Glutamatergic neuron (in vitro differentiated cells): ENCODE measurements around the gene ABHD12. TPM values are rescaled to one million over a fixed set of nuclear protein-coding genes. Genes with fewer than 3 reads are reported as not detected.
"Not testable (repeated sequence)": the region's sequence is repeated elsewhere in the genome, so short reads cannot be mapped to it uniquely, and the experiment has no call there.

Source experiments
- DNase-seq: peaks from one replicate; pipeline ENCODE4 v3.0.0; 2022
- H3K27ac Mint-ChIP-seq: one replicate; pipeline ENCODE4 v1.8.0; 2020; ENCODE audit warnings: mild to moderate bottlenecking, mixed read lengths, inconsistent platforms; ENCODE audit not compliant: unreplicated experiment
- H3K27me3 Mint-ChIP-seq: one replicate; pipeline ENCODE4 v1.8.0; 2020; ENCODE audit warnings: mild to moderate bottlenecking, moderate library complexity, mixed read lengths, inconsistent platforms; ENCODE audit not compliant: unreplicated experiment
- H3K36me3 Mint-ChIP-seq: one replicate; pipeline ENCODE4 v1.8.0; 2020; ENCODE audit warnings: mild to moderate bottlenecking, mixed read lengths, inconsistent platforms; ENCODE audit not compliant: unreplicated experiment
- H3K4me1 Mint-ChIP-seq: one replicate; pipeline ENCODE4 v1.8.0; 2020; ENCODE audit warnings: mild to moderate bottlenecking, low read depth, mixed read lengths, inconsistent platforms; ENCODE audit not compliant: unreplicated experiment
- H3K4me3 Mint-ChIP-seq: one replicate; pipeline ENCODE4 v1.8.0; 2020; ENCODE audit warnings: mild to moderate bottlenecking, mixed read lengths, inconsistent platforms; ENCODE audit not compliant: unreplicated experiment
- H3K9me3 Mint-ChIP-seq: one replicate; pipeline ENCODE4 v1.8.0; 2020; ENCODE audit warnings: mild to moderate bottlenecking, moderate library complexity, mixed read lengths, inconsistent platforms; ENCODE audit not compliant: unreplicated experiment
- CTCF ChIP-seq: fragments of 200-600 bp; sonication (generic); IDR thresholded peaks from one replicate; pipeline ENCODE4 v1.5.0; 2021; ENCODE audit not compliant: partially characterized antibody, unreplicated experiment
- total RNA-seq: library from RNA; stranded (reverse); fragmentation: NEBNext Ultra II Directional; extraction: Animal tissue kit (Norgen Biotek cat#: 25700); gene quantifications from one replicate; pipeline ENCODE4 v1.2.1, GENCODE V29; 2021; ENCODE audit not compliant: unreplicated experiment

The ABHD12 gene
- total RNA-seq, 1 donor from 2014 or later, result 101 TPM

GRCh38 chr20:25407311-25408169, 16.9 kb upstream of the ABHD12 start, which contains the start of gene GINS1:
Gene GINS1, plus strand, starts transcription at chr20:25407673. Its CDS starts 148 bp downstream, at chr20:25407821.
- no peak for TF ChIP-seq CTCF
- peak; percentile 91 for DNase-seq
- Mint-ChIP-seq H3K27ac (peak within 1 kb of the TSS; percentile 62), H3K4me1 (peaks cover 1% of the 10 kb centered on the region), H3K4me3 (peak within 1 kb of the TSS; percentile 96), H3K9me3 (peaks cover 9% of the 10 kb centered on the region), H3K36me3 (peaks cover 10% of the 10 kb centered on the region), H3K27me3 (peaks cover 8% of the 10 kb centered on the region)

DNA sequence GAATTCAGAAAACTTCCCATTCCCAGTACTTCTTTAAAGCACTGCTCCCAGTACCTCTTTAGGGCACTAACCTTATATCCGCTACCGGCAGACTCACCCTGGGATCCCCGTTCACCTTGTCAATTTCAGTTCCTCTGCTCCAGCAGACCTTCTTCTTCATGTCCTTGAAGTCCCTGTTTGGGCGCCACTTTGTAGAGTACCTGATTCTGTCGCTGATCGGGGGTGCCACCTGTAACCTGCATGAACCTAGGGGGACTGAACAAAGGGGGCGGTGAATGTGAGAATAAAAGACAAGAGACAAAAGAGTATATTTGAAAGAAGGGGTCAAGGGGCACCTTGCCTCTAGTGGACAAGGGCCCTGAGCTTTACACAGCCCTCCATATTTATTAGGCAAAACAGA, 11.9 kb upstream of the ABHD12 start:
- Mint-ChIP-seq H3K9me3 (peaks cover 16% of the 10 kb centered on the region), H3K27ac (no peak overlapping the region), H3K27me3 (peaks cover 6% of the 10 kb centered on the region), H3K4me1 (peaks cover 17% of the 10 kb centered on the region), H3K4me3 (no peak overlapping the region), H3K36me3 (peaks cover 14% of the 10 kb centered on the region)
- no peak for TF ChIP-seq CTCF
- no peak for DNase-seq

- Mint-ChIP-seq H3K4me1 (peaks cover 17% of the 10 kb centered on the region), H3K9me3 (peaks cover 19% of the 10 kb centered on the region), H3K36me3 (peaks cover 14% of the 10 kb centered on the region)
- not testable (repeated sequence) for H3K4me3 Mint-ChIP-seq, DNase-seq, H3K27me3 Mint-ChIP-seq, H3K27ac Mint-ChIP-seq
These were observed 9.7 kb upstream of the ABHD12 start for GRCh38 chr20:25400291-25400732.

- Mint-ChIP-seq H3K36me3 (peaks cover 14% of the 10 kb centered on the region), H3K27ac (no peak overlapping the region), H3K4me3 (no peak overlapping the region), H3K9me3 (peaks cover 16% of the 10 kb centered on the region), H3K4me1 (peaks cover 18% of the 10 kb centered on the region), H3K27me3 (peaks cover under 1% of the 10 kb centered on the region)
- TF ChIP-seq CTCF, result peak; percentile 54
- DNase-seq, result no peak
These were observed 8.4 kb upstream of the ABHD12 start for GRCh38 chr20:25399037-25399430.

- no peak overlapping the region for H3K4me3 Mint-ChIP-seq
- TF ChIP-seq CTCF, result no peak
- H3K27me3 Mint-ChIP-seq, result peaks cover 2% of the 10 kb centered on the region
- no peak for DNase-seq
- peaks cover 15% of the 10 kb centered on the region for H3K9me3 Mint-ChIP-seq
- peaks cover 11% of the 10 kb centered on the region for H3K36me3 Mint-ChIP-seq
- no peak overlapping the region for H3K27ac Mint-ChIP-seq
- peaks cover 18% of the 10 kb centered on the region for H3K4me1 Mint-ChIP-seq
These were observed 7.9 kb upstream of the ABHD12 start for GRCh38 chr20:25398376-25399036.
